Measurements from ENCODE around the gene TMEM144. TPM values are rescaled to one million over a fixed set of nuclear protein-coding genes. Genes with fewer than 3 reads are reported as not detected.
"Not testable (repeated sequence)": the region's sequence is repeated elsewhere in the genome, so short reads cannot be mapped to it uniquely, and the experiment has no call there.

TMEM144 gene
- polyA plus RNA-seq, 1 donor: 3.3 TPM

GRCh38 chr4:158192439-158193158 lies 17.7 kb upstream of the TMEM144 start:
- DNase-seq: no peak

DNA sequence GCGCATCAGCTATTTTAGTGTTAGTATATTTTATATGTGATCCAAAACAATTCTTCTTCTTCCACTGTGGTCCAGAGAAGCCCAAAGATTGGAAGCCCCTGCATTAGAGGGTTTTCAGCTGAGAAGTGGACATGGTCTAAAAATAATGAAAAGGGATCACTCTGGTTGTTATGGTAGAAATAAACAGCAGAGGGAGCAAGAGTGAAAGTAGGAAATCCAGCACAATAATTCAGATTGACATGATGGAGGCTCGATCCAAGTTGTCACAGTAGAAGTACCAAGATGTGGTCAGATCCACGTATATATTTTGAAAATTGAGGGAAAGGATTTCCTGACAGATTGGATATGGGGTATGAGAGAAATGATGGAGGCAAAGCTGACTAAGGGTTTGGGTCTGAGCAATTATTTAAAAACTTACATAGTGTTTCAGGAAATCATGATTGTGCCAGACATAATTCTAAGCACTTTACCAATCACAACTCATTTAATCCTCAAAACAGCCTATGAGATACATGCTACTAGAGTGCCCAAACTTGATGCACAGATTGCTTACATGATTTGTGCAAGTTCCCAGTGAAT lies 17.0 kb upstream of the TMEM144 start:
- DNase-seq: no peak

DNA sequence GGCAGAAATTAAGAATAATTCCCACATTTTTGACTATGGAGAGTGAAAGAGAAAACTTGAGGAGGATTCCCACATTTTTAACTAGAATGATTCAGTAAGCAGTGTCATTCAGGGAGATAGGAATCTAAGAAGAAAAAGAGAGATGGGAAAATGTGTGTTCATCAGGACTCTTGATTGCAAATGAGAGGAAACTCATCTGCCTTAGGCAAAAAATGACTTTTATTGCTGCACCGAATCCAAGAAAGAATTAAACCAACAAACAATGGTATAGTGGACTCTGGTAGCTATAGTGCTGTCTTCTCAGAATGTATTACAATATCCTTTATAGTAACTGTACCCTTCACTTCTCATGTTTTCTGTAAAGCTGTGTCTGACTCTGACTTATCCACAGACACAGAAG lies 15.0 kb upstream of the TMEM144 start:
- no peak for DNase-seq

DNA sequence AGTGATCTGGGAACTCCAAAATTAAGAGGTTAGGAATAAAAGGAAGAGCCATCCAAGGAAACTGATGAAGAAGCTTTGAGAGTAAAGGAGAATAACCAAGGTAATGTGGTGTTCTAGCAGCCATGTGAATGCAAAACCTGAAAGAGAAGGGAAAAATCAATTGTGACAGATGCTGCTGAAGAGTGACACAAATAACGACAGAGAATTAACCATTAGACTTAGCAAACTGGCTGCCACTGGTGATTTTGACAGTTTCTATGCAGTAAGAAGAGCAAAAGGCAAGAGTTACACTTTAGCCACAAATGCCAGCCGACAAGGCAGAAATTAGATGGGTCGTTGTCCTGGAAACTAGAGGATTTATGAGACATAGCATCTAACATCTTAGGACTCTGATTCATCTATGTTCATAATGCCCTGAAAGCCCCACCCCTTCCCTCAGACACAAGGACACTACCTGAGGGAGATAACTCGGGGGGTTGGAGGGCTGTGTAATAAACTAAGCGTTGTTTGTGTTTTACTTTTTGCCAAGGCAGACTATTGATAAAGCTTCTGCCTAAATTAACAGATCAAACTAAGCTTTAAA lies 13.0 kb upstream of the TMEM144 start:
- no peak for DNase-seq

- DNase-seq: no peak
Measured at GRCh38 chr4:158200214-158200613, 10.1 kb upstream of the TMEM144 start.

GRCh38 chr4:158201322-158201721 lies 9.0 kb upstream of the TMEM144 start:
- no peak for DNase-seq

GRCh38 chr4:158201876-158202275 lies 8.4 kb upstream of the TMEM144 start:
- no peak for DNase-seq

- DNase-seq: no peak
Measured at GRCh38 chr4:158202481-158202880, 7.8 kb upstream of the TMEM144 start.

- no peak for DNase-seq
Measured at GRCh38 chr4:158203436-158203835, 6.8 kb upstream of the TMEM144 start.

GRCh38 chr4:158203929-158204328 lies 6.4 kb upstream of the TMEM144 start:
- DNase-seq: no peak

DNA sequence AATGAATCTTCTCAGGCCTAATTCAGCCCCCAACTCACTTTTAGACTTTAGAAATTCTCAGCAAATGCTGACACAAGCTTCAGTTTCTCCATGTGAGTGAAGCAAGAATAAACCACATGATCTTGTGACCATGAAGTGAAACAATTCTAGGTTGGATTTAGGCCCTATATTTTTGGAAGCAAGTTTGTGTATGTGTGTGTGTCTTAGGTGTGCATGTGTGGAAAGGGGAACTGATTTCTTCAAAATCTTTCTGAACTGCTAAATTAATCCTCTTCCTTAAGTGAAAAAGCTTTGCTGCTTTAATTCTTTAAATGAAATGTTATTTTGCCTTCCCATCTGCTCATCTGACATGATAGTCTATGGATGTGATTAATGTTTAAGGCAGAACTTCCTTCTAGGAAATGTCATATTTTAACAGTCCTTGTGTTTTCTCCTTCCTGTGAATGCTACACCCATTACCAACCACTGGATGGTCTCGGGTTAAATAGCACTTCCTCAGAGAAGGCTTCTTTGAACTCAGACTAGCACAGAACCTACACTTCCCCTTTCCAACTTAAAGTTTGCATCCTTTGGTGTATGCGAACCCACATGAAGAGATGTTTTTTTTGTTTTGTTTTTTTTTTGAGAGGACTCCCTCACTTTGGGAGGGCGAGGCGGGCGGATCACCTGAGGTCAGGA lies 1.2 kb upstream of the TMEM144 start:
- DNase-seq: no peak

DNA sequence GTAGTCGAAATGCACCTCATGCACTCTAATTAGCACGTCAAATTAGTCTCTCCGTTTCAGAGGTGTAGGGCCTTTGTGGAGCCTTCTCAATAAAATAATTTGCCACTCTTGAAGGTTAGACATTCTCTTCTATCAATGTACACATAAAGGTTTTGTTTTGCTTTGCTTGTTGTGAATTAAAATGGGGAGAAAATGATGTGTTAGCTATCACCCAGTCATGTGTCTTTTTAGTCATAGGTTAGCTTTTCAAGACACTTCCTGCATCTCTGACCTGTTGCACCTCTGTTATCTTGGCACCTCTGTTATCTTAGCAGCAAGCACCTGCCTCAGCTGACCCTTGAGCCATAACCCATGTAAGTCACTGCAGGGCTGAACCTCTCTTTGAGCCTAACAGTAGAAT lies 936 bp downstream of the TMEM144 start:
- DNase-seq: no peak

GRCh38 chr4:158213466-158213865 lies 3.2 kb downstream of the TMEM144 start:
- no peak for DNase-seq

- no peak for DNase-seq
Measured at GRCh38 chr4:158214856-158215255, 4.6 kb downstream of the TMEM144 start.

DNA sequence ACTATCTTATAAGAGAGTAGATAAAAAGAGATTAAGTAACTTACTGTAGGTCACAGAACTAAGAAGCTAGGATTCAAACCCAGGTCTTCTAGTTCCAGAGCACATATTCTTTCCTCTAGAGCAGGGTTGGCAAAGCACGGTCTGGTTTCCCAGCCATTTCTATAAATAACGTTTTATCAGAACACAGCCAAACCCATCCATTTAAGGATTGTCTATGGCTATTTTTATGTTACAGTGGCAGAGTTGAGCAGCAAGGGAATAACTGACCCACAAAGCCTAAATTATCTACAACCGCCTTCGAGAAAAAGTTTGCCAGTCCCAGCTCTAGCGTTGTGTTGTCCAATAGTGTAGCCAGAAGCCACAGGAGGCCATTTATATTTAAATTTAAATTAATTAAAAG lies 7.5 kb downstream of the TMEM144 start:
- DNase-seq: no peak

DNA sequence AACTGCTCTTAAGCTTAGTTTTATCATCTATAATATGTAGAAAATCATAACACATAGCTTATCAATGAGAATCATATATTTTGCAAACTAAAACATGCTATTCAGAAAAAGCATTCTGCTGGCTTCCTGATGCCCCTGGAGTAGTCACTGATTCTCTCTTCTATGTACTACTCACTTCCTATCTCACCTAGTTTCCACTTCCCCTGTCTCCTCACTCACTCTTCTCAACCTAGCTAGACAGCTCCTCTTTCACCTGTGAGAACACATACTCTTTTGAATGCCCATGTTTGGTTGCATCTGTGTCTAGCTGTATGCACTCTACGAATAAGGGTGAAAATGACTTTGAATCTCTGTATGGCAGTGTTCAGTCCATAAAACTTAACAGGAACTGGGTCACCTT lies 9.3 kb downstream of the TMEM144 start:
- no peak for DNase-seq

- DNase-seq: not testable (repeated sequence)
Measured at GRCh38 chr4:158224318-158224717, 14.0 kb downstream of the TMEM144 start.

GRCh38 chr4:158224999-158225398 lies 14.7 kb downstream of the TMEM144 start:
- DNase-seq: not testable (repeated sequence)

DNA sequence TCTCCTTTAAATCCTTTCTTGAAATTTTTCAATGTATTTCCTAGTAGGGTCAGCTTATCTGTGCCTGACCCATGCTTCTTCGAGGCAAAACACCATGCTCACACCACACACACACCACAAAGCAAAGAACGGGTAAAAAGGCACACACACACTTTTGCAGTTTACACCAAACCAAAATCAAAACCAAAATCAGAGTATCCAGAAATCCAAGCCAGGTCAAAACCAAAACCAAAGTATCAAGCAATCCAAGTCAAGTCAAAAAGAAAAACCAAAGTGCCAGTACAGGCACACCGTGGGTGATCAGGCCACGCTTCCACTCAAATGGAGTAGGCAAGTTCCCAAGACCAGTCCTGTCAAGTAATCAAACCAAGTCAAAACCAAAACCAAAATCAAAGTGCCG lies 17.6 kb downstream of the TMEM144 start:
- DNase-seq: not testable (repeated sequence)

GRCh38 chr4:158228399-158228798 lies 18.1 kb downstream of the TMEM144 start:
- not testable (repeated sequence) for DNase-seq

GRCh38 chr4:158229768-158230167 lies 19.5 kb downstream of the TMEM144 start:
- DNase-seq: no peak

DNA sequence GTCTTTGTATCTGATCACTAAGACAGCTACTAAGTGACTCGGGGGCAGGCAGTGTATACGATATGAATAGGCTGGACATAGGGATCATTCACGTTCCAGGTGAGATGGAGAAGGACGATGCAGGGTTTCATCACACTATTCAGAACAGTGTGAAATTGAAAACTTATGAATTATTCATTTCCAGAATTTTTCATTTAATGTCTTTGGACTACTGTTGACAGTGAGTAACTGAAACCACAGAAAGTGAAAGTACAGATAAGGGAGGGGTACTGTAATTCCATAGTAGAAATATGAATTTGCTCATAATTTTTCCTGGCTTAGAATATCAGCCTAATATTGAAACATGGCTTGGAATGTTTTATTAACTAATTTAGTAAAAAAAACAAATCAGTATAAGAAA lies 24.4 kb downstream of the TMEM144 start:
- DNase-seq: no peak

GRCh38 chr4:158236304-158237030 lies 26.2 kb downstream of the TMEM144 start:
- no peak for DNase-seq
